ENCODE data around the gene ADH1B. TPM values are rescaled to one million over a fixed set of nuclear protein-coding genes. Genes with fewer than 3 reads are reported as not detected.

ADH1B gene
- total RNA-seq, 1 experiment from 2014 or later: 32.0 TPM

GRCh38 chr4:99301376-99302164 lies 19.6 kb downstream of the ADH1B start:
- TF ChIP-seq CTCF (IDR thresholded peaks at IDR 0.05; ENCODE audit: unreplicated experiment): no peak
- peak; percentile 41 for DNase-seq (ENCODE audit: unreplicated experiment)
- ChIA-PET CTCF (interaction anchor here (0.6 to 1.2 kb wide), 3 partner anchors 37 to 162 kb away, joined by 3 read pairs; no protein-coding TSS in a partner anchor), POLR2A (interaction anchor here (0.6 to 3.0 kb wide), 6 partner anchors 11 to 373 kb away, joined by 3 to 30 read pairs (median 6); partner anchors contain the start of genes ADH5 and EIF4E)
- H3K27me3 Mint-ChIP-seq (ENCODE audit: insufficient read depth, unreplicated experiment): no peaks in the 10 kb centered on the region
- BruUV-seq (replicated peaks): no TSS peak
- peaks cover 19% of the 10 kb centered on the region for H3K36me3 Mint-ChIP-seq (ENCODE audit: insufficient read depth, unreplicated experiment)
- H3K4me1 Mint-ChIP-seq (ENCODE audit: insufficient read depth, unreplicated experiment): peaks cover 17% of the 10 kb centered on the region
- peaks cover 9% of the 10 kb centered on the region for H3K9me3 Mint-ChIP-seq (ENCODE audit: unreplicated experiment)
- no peak overlapping the region for H3K4me3 Mint-ChIP-seq (ENCODE audit: unreplicated experiment)
- peak overlapping the region; percentile 84 for H3K27ac Mint-ChIP-seq (ENCODE audit: low read depth, unreplicated experiment)
- intact Hi-C loops (cut with micrococcal nuclease): no loop called here

DNA sequence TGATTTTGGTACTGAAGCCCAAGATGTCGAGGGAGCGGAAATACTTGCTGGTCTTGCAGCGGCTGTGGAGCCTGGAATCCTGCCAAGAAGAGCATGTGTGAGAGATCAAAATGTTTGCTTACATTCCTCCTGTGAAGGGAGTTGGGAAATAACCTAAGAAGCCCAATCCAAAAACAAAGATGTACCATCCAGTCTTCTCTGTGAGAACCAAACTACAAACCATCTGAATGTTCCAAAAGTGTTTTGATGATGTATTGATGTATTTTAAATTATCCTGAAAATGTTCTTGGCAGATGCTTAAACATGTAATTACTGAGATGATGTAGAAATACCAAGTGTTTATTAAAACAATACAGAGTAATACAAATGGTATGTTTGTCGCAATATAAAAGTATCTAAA lies 20.3 kb downstream of the ADH1B start:
- peak; percentile 94 for DNase-seq (ENCODE audit: unreplicated experiment)
- CTCF ChIA-PET: interaction anchor here (0.9 kb wide), 1 partner anchor 99 kb away, joined by 3 read pairs; no protein-coding TSS in a partner anchor
- intact Hi-C loops (cut with micrococcal nuclease): no loop called here
- H3K27ac Mint-ChIP-seq (ENCODE audit: low read depth, unreplicated experiment): peak overlapping the region; percentile 84
- no peaks in the 10 kb centered on the region for H3K27me3 Mint-ChIP-seq (ENCODE audit: insufficient read depth, unreplicated experiment)
- H3K4me3 Mint-ChIP-seq (ENCODE audit: unreplicated experiment): no peak overlapping the region
- no TSS peak for BruUV-seq (replicated peaks)
- H3K36me3 Mint-ChIP-seq (ENCODE audit: insufficient read depth, unreplicated experiment): peaks cover 12% of the 10 kb centered on the region
- POLR2A ChIA-PET: interaction anchor here (0.7 to 3.0 kb wide), 4 partner anchors 12 to 103 kb away, joined by 4 to 30 read pairs (median 6); no protein-coding TSS in a partner anchor
- no peak for TF ChIP-seq CTCF (IDR thresholded peaks at IDR 0.05; ENCODE audit: unreplicated experiment)
- peaks cover 9% of the 10 kb centered on the region for H3K9me3 Mint-ChIP-seq (ENCODE audit: unreplicated experiment)
- peaks cover 17% of the 10 kb centered on the region for H3K4me1 Mint-ChIP-seq (ENCODE audit: insufficient read depth, unreplicated experiment)

DNA sequence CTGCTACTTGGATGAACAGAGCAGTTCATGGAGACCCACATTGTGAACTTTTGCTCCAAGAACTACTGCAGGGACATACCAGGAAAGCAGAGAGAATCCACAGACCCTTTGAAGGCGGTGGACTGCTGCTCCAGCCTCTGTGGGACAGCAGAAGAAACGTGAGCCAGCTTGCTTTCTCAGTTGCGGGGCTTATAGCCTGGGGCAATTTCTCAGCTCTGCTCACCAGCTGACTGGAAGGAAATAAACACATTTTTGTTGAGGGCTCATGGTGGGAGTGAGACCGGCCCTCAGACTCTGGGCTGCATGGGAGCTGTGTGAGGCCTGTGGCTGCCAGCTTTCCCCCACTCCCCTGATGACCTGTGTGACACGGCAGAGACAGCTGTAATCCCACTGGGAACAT lies 27.8 kb downstream of the ADH1B start:
- peak overlapping the region; percentile 42 for H3K27ac Mint-ChIP-seq (ENCODE audit: low read depth, unreplicated experiment)
- no TSS peak for BruUV-seq (replicated peaks)
- no peaks in the 10 kb centered on the region for H3K36me3 Mint-ChIP-seq (ENCODE audit: insufficient read depth, unreplicated experiment)
- no peak for DNase-seq (ENCODE audit: unreplicated experiment)
- no peaks in the 10 kb centered on the region for H3K4me1 Mint-ChIP-seq (ENCODE audit: insufficient read depth, unreplicated experiment)
- CTCF ChIA-PET: interaction anchor here (0.7 kb wide), 1 partner anchor 15 kb away, joined by 3 read pairs; no protein-coding TSS in a partner anchor
- no peak overlapping the region for H3K4me3 Mint-ChIP-seq (ENCODE audit: unreplicated experiment)
- H3K9me3 Mint-ChIP-seq (ENCODE audit: unreplicated experiment): peaks cover 15% of the 10 kb centered on the region
- POLR2A ChIA-PET: no interaction called here
- intact Hi-C loops (cut with micrococcal nuclease): no loop called here
- no peaks in the 10 kb centered on the region for H3K27me3 Mint-ChIP-seq (ENCODE audit: insufficient read depth, unreplicated experiment)
- no peak for TF ChIP-seq CTCF (IDR thresholded peaks at IDR 0.05; ENCODE audit: unreplicated experiment)

DNA sequence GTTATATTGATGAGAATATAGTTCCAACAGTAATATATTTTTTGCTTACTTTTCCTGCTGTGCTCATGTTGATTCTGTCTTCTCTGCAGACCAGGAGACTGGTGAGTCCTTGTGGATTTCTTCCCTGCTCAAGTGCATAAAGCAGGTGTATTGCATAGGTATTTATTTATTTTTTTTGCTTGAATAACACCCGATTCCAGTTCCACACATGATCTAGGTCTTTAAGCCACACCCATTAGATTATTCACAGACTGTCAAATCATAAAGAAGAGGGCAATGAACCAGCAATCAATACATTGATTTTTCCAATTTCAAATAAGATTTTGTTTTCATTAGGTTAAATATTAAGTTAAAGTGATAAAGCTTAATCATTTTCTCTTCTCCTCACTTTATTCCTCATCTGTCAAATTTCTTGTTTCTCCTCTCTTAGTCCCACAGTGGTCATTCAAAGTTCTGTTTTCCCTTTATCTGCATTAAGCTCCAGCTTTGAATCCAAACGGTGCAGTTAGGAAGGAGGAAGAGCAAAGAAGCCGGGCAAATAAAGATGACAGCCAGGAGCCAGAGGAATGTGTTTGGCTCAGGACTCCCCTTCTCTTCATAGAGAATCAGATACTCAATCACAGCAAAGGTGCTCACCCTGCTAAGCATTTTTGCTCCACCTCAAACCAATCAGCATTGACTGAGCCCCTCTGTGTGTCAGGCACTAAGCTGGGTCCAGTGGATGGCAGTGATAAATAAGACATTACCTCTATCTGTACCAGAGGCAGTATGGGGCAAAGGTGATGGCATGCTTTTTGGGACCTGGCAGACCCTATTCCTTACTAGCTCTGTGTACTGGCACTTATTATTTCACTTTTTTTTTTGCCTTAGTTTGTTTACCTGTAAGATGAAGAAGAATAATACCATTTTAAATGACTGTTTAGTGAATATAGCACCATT lies 30.1 kb downstream of the ADH1B start, which contains the start of gene ADH1A:
Gene ADH1A, minus strand, starts transcription at position 138 of the 939 bp plus-strand sequence. Its CDS starts 71 bp downstream, at position 67.
- intact Hi-C loops (cut with micrococcal nuclease): no loop called here
- Mint-ChIP-seq H3K4me1 (ENCODE audit: insufficient read depth, unreplicated experiment) (no peaks in the 10 kb centered on the region), H3K9me3 (ENCODE audit: unreplicated experiment) (peaks cover 10% of the 10 kb centered on the region), H3K27ac (ENCODE audit: low read depth, unreplicated experiment) (peak within 1 kb of the TSS; percentile 71), H3K4me3 (ENCODE audit: unreplicated experiment) (no peak within 1 kb of the TSS), H3K36me3 (ENCODE audit: insufficient read depth, unreplicated experiment) (no peaks in the 10 kb centered on the region), H3K27me3 (ENCODE audit: insufficient read depth, unreplicated experiment) (no peaks in the 10 kb centered on the region)
- ChIA-PET CTCF (interaction anchor here (0.7 to 1.2 kb wide), 2 partner anchors 28 to 37 kb away, joined by 3 read pairs; no protein-coding TSS in a partner anchor), POLR2A (no interaction called here)
- DNase-seq (ENCODE audit: unreplicated experiment): no peak
- no peak for TF ChIP-seq CTCF (IDR thresholded peaks at IDR 0.05; ENCODE audit: unreplicated experiment)
- no TSS peak for BruUV-seq (replicated peaks)
